Measurements from ENCODE around the gene SPATA31C2. TPM values are rescaled to one million over a fixed set of nuclear protein-coding genes. Genes with fewer than 3 reads are reported as not detected.
"Not testable (repeated sequence)": the region's sequence is repeated elsewhere in the genome, so short reads cannot be mapped to it uniquely, and the experiment has no call there.

Gene SPATA31C2
- not detected in 2 replicates for total RNA-seq

DNA sequence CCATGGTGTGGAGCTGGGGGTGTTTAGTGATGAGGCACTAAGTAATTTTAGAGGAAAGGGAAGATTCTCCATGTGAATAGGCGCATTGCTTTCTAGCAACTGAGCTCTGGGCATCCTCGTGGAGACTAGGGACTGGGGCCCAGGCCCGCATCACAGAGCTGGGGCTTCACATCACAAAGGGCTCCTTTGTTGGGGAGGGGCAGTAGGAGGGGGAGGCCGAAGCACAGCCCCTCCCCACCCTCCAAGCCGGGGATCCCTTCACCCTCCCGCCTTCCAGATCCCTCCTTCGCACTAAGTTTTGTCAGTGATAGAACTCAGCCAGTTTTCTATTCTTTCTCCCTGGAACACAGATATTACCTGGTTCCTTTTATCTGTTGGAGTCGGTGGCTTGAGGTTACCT is at the start of gene SPATA31C2:
SPATA31C2 (minus strand) TSS at position 101 of the 400 bp plus-strand sequence; CDS start at position 72, 29 bp downstream.
- H3K9me3 Mint-ChIP-seq; intact Hi-C loops (cut with micrococcal nuclease); H3K36me3 Mint-ChIP-seq (ENCODE audit: low read depth); ATAC-seq (ENCODE audit: low read depth); DNase-seq; CTCF ChIA-PET; POLR2A ChIA-PET; H3K27me3 Mint-ChIP-seq; H3K4me1 Mint-ChIP-seq; H3K4me3 Mint-ChIP-seq; H3K27ac Mint-ChIP-seq: not testable (repeated sequence)

DNA sequence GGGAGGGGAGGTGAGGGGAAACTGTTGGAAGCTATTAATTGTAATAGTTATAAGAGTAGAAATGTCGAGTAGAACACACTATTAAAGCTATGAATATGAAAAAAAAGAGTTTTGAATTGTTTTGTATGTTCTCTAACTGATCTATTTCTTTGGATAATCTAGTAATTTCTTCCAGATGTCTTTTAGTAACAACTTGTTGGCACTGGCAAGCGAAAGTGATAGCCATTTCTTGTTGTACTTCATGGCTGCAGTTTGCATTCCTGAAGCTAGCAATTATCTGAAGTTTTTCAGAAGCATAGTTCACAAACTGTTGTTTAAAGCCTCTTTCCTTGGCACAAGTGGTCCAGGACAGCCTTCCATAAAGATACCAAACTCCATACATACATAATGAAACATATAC is 49.4 kb upstream of the SPATA31C2 start:
- ChIA-PET POLR2A (no interaction called here), CTCF (no interaction called here)
- H3K9me3 Mint-ChIP-seq = peaks cover 8% of the 10 kb centered on the region
- H3K36me3 Mint-ChIP-seq (ENCODE audit: low read depth) = no peaks in the 10 kb centered on the region
- H3K27me3 Mint-ChIP-seq = no peaks in the 10 kb centered on the region
- DNase-seq (no peak), ATAC-seq (ENCODE audit: low read depth) (no peak)
- H3K27ac Mint-ChIP-seq = no peak overlapping the region
- intact Hi-C loops (cut with micrococcal nuclease) = no loop called here
- TF ChIP-seq, protein P1, sequence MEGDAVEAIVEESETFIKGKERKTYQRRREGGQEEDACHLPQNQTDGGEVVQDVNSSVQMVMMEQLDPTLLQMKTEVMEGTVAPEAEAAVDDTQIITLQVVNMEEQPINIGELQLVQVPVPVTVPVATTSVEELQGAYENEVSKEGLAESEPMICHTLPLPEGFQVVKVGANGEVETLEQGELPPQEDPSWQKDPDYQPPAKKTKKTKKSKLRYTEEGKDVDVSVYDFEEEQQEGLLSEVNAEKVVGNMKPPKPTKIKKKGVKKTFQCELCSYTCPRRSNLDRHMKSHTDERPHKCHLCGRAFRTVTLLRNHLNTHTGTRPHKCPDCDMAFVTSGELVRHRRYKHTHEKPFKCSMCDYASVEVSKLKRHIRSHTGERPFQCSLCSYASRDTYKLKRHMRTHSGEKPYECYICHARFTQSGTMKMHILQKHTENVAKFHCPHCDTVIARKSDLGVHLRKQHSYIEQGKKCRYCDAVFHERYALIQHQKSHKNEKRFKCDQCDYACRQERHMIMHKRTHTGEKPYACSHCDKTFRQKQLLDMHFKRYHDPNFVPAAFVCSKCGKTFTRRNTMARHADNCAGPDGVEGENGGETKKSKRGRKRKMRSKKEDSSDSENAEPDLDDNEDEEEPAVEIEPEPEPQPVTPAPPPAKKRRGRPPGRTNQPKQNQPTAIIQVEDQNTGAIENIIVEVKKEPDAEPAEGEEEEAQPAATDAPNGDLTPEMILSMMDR (IDR thresholded peaks at IDR 0.05) = no peak
- no peaks in the 10 kb centered on the region for H3K4me1 Mint-ChIP-seq
- no peak overlapping the region for H3K4me3 Mint-ChIP-seq

DNA sequence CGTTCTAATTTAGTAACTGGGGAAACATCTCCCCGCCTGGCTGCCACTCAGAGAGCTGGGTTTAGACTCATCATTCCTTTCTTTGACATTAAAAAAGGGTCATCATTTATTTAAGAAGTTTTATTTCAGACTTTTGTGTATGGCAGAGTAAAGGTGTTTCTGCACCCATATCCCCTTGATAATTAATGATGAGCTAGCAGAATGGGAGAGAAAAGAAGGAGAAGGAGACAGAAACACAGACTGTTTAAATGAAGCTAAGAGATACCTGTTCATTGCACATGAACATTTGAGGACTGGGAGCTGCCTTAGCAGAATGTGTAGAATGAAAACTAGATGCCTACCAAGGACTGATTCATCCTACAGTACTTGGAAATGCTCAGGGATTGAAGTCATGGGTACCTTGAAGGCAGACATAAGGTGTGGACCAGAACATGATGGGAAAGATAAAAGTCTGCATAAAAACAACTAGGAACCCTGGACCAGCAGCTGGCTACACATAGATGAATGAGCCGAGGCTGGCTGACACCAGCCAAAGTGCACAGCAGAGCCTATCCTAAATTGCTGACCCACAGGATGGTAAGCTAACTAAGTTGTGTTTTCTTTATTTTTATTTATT is 48.3 kb upstream of the SPATA31C2 start:
- Mint-ChIP-seq H3K36me3 (ENCODE audit: low read depth) (no peaks in the 10 kb centered on the region), H3K27me3 (no peaks in the 10 kb centered on the region), H3K4me3 (no peak overlapping the region), H3K4me1 (no peaks in the 10 kb centered on the region), H3K27ac (no peak overlapping the region), H3K9me3 (peaks cover 8% of the 10 kb centered on the region)
- CTCF ChIA-PET = no interaction called here
- TF ChIP-seq, protein P1 (IDR thresholded peaks at IDR 0.05) = no peak
- ATAC-seq (ENCODE audit: low read depth) (no peak), DNase-seq (no peak)
- POLR2A ChIA-PET = no interaction called here
- intact Hi-C loops (cut with micrococcal nuclease) = no loop called here

DNA sequence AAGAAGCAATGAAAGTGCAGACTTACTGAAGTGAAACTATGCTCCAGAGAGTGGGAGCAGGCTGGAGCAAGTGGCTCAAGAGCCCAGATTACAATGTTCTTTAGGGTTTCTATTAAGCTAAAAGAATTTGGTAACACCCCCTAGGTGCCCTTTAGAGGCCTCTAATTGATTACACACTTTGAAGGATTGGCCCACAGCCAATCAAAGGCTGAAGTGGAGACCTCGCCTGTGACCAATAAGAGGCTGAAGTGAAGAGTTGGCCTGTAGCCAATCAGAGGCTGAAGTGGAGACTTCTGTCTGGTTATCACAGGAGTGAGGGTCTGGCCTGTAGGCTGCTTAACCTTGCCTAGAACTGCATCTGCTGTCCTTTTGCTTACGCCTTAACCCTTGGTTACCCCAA is 46.7 kb upstream of the SPATA31C2 start:
- H3K9me3 Mint-ChIP-seq = peaks cover 2% of the 10 kb centered on the region
- intact Hi-C loops (cut with micrococcal nuclease) = no loop called here
- ChIA-PET POLR2A (no interaction called here), CTCF (no interaction called here)
- H3K27ac Mint-ChIP-seq = no peak overlapping the region
- no peak overlapping the region for H3K4me3 Mint-ChIP-seq
- no peak for DNase-seq
- TF ChIP-seq, protein P1 (IDR thresholded peaks at IDR 0.05) = no peak
- no peaks in the 10 kb centered on the region for H3K36me3 Mint-ChIP-seq (ENCODE audit: low read depth)
- H3K27me3 Mint-ChIP-seq = peaks cover 2% of the 10 kb centered on the region
- no peaks in the 10 kb centered on the region for H3K4me1 Mint-ChIP-seq
- no peak for ATAC-seq (ENCODE audit: low read depth)

DNA sequence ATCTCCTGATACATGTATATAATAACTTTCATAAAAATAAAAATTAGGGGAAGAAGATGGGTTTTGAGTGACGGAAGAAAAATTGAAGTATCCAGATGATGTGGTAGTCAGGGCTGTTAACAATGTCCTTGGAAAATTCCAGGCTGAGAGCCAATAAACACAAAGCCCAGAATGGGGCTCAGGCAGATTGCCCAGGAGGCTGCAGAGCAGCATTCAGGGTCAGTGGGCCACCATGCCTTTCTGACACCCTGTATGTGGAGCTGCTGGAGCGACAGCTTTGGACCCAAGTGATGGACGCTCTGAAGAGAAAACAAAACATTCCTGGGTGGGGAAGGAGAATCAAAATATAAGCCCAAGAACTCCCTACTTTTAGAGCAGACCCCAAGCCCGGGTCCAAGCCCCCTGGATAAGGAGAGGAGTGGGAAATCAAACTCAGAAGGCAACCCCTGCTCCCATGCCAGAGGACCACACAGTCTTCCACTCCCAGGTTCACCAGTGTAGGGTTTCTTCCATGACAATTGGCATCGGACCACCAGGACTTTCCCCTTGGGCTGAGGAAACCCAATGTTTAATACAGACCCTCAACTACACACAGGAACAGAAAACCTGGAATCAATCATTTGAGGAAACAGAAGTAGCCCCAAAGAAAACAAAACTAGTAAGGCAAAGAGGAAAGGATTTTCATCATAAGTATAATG is 45.7 kb upstream of the SPATA31C2 start:
- H3K36me3 Mint-ChIP-seq (ENCODE audit: low read depth) = no peaks in the 10 kb centered on the region

More for the DNA sequence above, 45.7 kb upstream of the SPATA31C2 start:
- Mint-ChIP-seq H3K4me1 (no peaks in the 10 kb centered on the region), H3K27ac (no peak overlapping the region), H3K9me3 (no peaks in the 10 kb centered on the region), H3K27me3 (peaks cover 2% of the 10 kb centered on the region), H3K4me3 (no peak overlapping the region)
- ATAC-seq (ENCODE audit: low read depth) (no peak), DNase-seq (no peak)
- TF ChIP-seq, protein P1 (IDR thresholded peaks at IDR 0.05) = no peak
- intact Hi-C loops (cut with micrococcal nuclease) = no loop called here
- ChIA-PET POLR2A (no interaction called here), CTCF (no interaction called here)
